Measurements from ENCODE around the gene CHST9.
"Not testable (repeated sequence)": the region's sequence is repeated elsewhere in the genome, so short reads cannot be mapped to it uniquely, and the experiment has no call there.

CHST9 gene

GRCh38 chr18:27104743-27105142 is 80.4 kb downstream of the CHST9 start:
- Mint-ChIP-seq H3K36me3 (ENCODE audit: low read depth) (no peaks in the 10 kb centered on the region), H3K9me3 (peaks cover 15% of the 10 kb centered on the region), H3K4me3 (no peak overlapping the region), H3K27me3 (ENCODE audit: low read depth) (no peaks in the 10 kb centered on the region), H3K4me1 (ENCODE audit: low read depth) (no peaks in the 10 kb centered on the region), H3K27ac (no peak overlapping the region)
- DNase-seq (ENCODE audit: low spot score): no peak

GRCh38 chr18:27094621-27095020 is 90.5 kb downstream of the CHST9 start:
- no peak for DNase-seq (ENCODE audit: low spot score)
- Mint-ChIP-seq H3K4me1 (ENCODE audit: low read depth) (no peaks in the 10 kb centered on the region), H3K27ac (no peak overlapping the region), H3K36me3 (ENCODE audit: low read depth) (no peaks in the 10 kb centered on the region), H3K4me3 (no peak overlapping the region), H3K9me3 (peaks cover 49% of the 10 kb centered on the region), H3K27me3 (ENCODE audit: low read depth) (no peaks in the 10 kb centered on the region)

- not testable (repeated sequence) for H3K4me3 Mint-ChIP-seq; H3K27me3 Mint-ChIP-seq (ENCODE audit: low read depth); H3K27ac Mint-ChIP-seq; H3K36me3 Mint-ChIP-seq (ENCODE audit: low read depth); H3K4me1 Mint-ChIP-seq (ENCODE audit: low read depth); DNase-seq (ENCODE audit: low spot score)
- peaks cover 41% of the 10 kb centered on the region for H3K9me3 Mint-ChIP-seq
Observed at GRCh38 chr18:27093290-27093689, 91.8 kb downstream of the CHST9 start.

- H3K9me3 Mint-ChIP-seq: peaks cover 4% of the 10 kb centered on the region
- H3K27ac Mint-ChIP-seq: no peak overlapping the region
- no peak overlapping the region for H3K4me3 Mint-ChIP-seq
- no peaks in the 10 kb centered on the region for H3K27me3 Mint-ChIP-seq (ENCODE audit: low read depth)
- DNase-seq (ENCODE audit: low spot score): no peak
- H3K4me1 Mint-ChIP-seq (ENCODE audit: low read depth): no peaks in the 10 kb centered on the region
- no peaks in the 10 kb centered on the region for H3K36me3 Mint-ChIP-seq (ENCODE audit: low read depth)
Observed at GRCh38 chr18:27081701-27082100, 103.4 kb downstream of the CHST9 start.

- Mint-ChIP-seq H3K4me3 (no peak overlapping the region), H3K36me3 (ENCODE audit: low read depth) (no peaks in the 10 kb centered on the region), H3K9me3 (peaks cover 4% of the 10 kb centered on the region), H3K4me1 (ENCODE audit: low read depth) (no peaks in the 10 kb centered on the region), H3K27ac (no peak overlapping the region), H3K27me3 (ENCODE audit: low read depth) (no peaks in the 10 kb centered on the region)
- no peak for DNase-seq (ENCODE audit: low spot score)
Observed at GRCh38 chr18:27075828-27076227, 109.3 kb downstream of the CHST9 start.

GRCh38 chr18:27073404-27073830 is 111.7 kb downstream of the CHST9 start:
- DNase-seq (ENCODE audit: low spot score): no peak
- no peaks in the 10 kb centered on the region for H3K36me3 Mint-ChIP-seq (ENCODE audit: low read depth)
- H3K4me1 Mint-ChIP-seq (ENCODE audit: low read depth): no peaks in the 10 kb centered on the region
- no peaks in the 10 kb centered on the region for H3K27me3 Mint-ChIP-seq (ENCODE audit: low read depth)
- no peak overlapping the region for H3K4me3 Mint-ChIP-seq
- no peak overlapping the region for H3K27ac Mint-ChIP-seq
- peaks cover 4% of the 10 kb centered on the region for H3K9me3 Mint-ChIP-seq

GRCh38 chr18:27064673-27065072 is 120.4 kb downstream of the CHST9 start:
- peaks cover 3% of the 10 kb centered on the region for H3K9me3 Mint-ChIP-seq
- no peak overlapping the region for H3K27ac Mint-ChIP-seq
- H3K36me3 Mint-ChIP-seq (ENCODE audit: low read depth): no peaks in the 10 kb centered on the region
- no peaks in the 10 kb centered on the region for H3K4me1 Mint-ChIP-seq (ENCODE audit: low read depth)
- no peaks in the 10 kb centered on the region for H3K27me3 Mint-ChIP-seq (ENCODE audit: low read depth)
- no peak for DNase-seq (ENCODE audit: low spot score)
- H3K4me3 Mint-ChIP-seq: no peak overlapping the region

GRCh38 chr18:27062802-27063201 is 122.3 kb downstream of the CHST9 start:
- no peak for DNase-seq (ENCODE audit: low spot score)

GRCh38 chr18:27061488-27062095 is 123.5 kb downstream of the CHST9 start:
- Mint-ChIP-seq H3K27me3 (ENCODE audit: low read depth) (no peaks in the 10 kb centered on the region), H3K27ac (no peak overlapping the region), H3K4me3 (no peak overlapping the region)

More at GRCh38 chr18:27062802-27063201, 122.3 kb downstream of the CHST9 start:
- peaks cover 3% of the 10 kb centered on the region for H3K9me3 Mint-ChIP-seq
- no peaks in the 10 kb centered on the region for H3K27me3 Mint-ChIP-seq (ENCODE audit: low read depth)
- H3K4me1 Mint-ChIP-seq (ENCODE audit: low read depth): no peaks in the 10 kb centered on the region
- no peak overlapping the region for H3K4me3 Mint-ChIP-seq
- H3K36me3 Mint-ChIP-seq (ENCODE audit: low read depth): no peaks in the 10 kb centered on the region
- no peak overlapping the region for H3K27ac Mint-ChIP-seq

GRCh38 chr18:27057519-27058234 is 127.4 kb downstream of the CHST9 start:
- Mint-ChIP-seq H3K27me3 (ENCODE audit: low read depth) (no peaks in the 10 kb centered on the region), H3K9me3 (peaks cover 4% of the 10 kb centered on the region), H3K36me3 (ENCODE audit: low read depth) (no peaks in the 10 kb centered on the region), H3K4me1 (ENCODE audit: low read depth) (no peaks in the 10 kb centered on the region), H3K4me3 (no peak overlapping the region), H3K27ac (no peak overlapping the region)
- no peak for DNase-seq (ENCODE audit: low spot score)

More at GRCh38 chr18:27061488-27062095, 123.5 kb downstream of the CHST9 start:
- DNase-seq (ENCODE audit: low spot score): no peak
- H3K9me3 Mint-ChIP-seq: peaks cover 3% of the 10 kb centered on the region
- H3K4me1 Mint-ChIP-seq (ENCODE audit: low read depth): no peaks in the 10 kb centered on the region
- no peaks in the 10 kb centered on the region for H3K36me3 Mint-ChIP-seq (ENCODE audit: low read depth)

- DNase-seq (ENCODE audit: low spot score): no peak
- Mint-ChIP-seq H3K4me1 (ENCODE audit: low read depth) (no peaks in the 10 kb centered on the region), H3K4me3 (no peak overlapping the region), H3K36me3 (ENCODE audit: low read depth) (no peaks in the 10 kb centered on the region), H3K27ac (no peak overlapping the region), H3K9me3 (peaks cover 8% of the 10 kb centered on the region), H3K27me3 (ENCODE audit: low read depth) (no peaks in the 10 kb centered on the region)
Observed at GRCh38 chr18:27054926-27055325, 130.2 kb downstream of the CHST9 start.

GRCh38 chr18:27049969-27050368 is 135.1 kb downstream of the CHST9 start:
- Mint-ChIP-seq H3K4me3 (no peak overlapping the region), H3K4me1 (ENCODE audit: low read depth) (no peaks in the 10 kb centered on the region), H3K9me3 (peaks cover 8% of the 10 kb centered on the region), H3K27ac (no peak overlapping the region), H3K36me3 (ENCODE audit: low read depth) (no peaks in the 10 kb centered on the region), H3K27me3 (ENCODE audit: low read depth) (no peaks in the 10 kb centered on the region)
- no peak for DNase-seq (ENCODE audit: low spot score)

GRCh38 chr18:27045342-27045741 is 139.8 kb downstream of the CHST9 start:
- no peak overlapping the region for H3K4me3 Mint-ChIP-seq
- DNase-seq (ENCODE audit: low spot score): no peak
- no peaks in the 10 kb centered on the region for H3K36me3 Mint-ChIP-seq (ENCODE audit: low read depth)
- H3K27ac Mint-ChIP-seq: no peak overlapping the region
- H3K27me3 Mint-ChIP-seq (ENCODE audit: low read depth): no peaks in the 10 kb centered on the region
- H3K9me3 Mint-ChIP-seq: no peaks in the 10 kb centered on the region
- no peaks in the 10 kb centered on the region for H3K4me1 Mint-ChIP-seq (ENCODE audit: low read depth)

GRCh38 chr18:27042177-27042576 is 142.9 kb downstream of the CHST9 start:
- H3K27me3 Mint-ChIP-seq (ENCODE audit: low read depth): no peaks in the 10 kb centered on the region
- no peak for DNase-seq (ENCODE audit: low spot score)
- H3K36me3 Mint-ChIP-seq (ENCODE audit: low read depth): no peaks in the 10 kb centered on the region
- H3K4me3 Mint-ChIP-seq: no peak overlapping the region
- no peak overlapping the region for H3K27ac Mint-ChIP-seq
- no peaks in the 10 kb centered on the region for H3K4me1 Mint-ChIP-seq (ENCODE audit: low read depth)
- H3K9me3 Mint-ChIP-seq: no peaks in the 10 kb centered on the region

GRCh38 chr18:27040796-27041195 is 144.3 kb downstream of the CHST9 start:
- no peak overlapping the region for H3K27ac Mint-ChIP-seq
- no peaks in the 10 kb centered on the region for H3K27me3 Mint-ChIP-seq (ENCODE audit: low read depth)
- no peak for DNase-seq (ENCODE audit: low spot score)
- H3K4me3 Mint-ChIP-seq: no peak overlapping the region
- H3K4me1 Mint-ChIP-seq (ENCODE audit: low read depth): no peaks in the 10 kb centered on the region
- no peaks in the 10 kb centered on the region for H3K9me3 Mint-ChIP-seq
- no peaks in the 10 kb centered on the region for H3K36me3 Mint-ChIP-seq (ENCODE audit: low read depth)

Data from T-helper 2 cell treated with Interferon-gamma antibody and Interleukin-4, amounts not matched to agents 5 μg/mL and 100 μg/mL, for 36 hours (primary cell).